Activated T-cell treated with anti-CD3 and anti-CD28 coated beads, Interleukin-2, amount 50 U/mL, for 24 hours (primary cell): ENCODE measurements around the gene DCP1B.

Source experiments
- DNase-seq: peaks from one replicate; pipeline ENCODE4 v3.0.0-alpha.2; 2020
- H3K27ac Mint-ChIP-seq: 2 replicates; pipeline ENCODE4 v1.8.0; 2020; ENCODE audit warnings: mild to moderate bottlenecking, mixed read lengths
- H3K27me3 Mint-ChIP-seq: 2 replicates; pipeline ENCODE4 v1.8.0; 2020; ENCODE audit warnings: mixed read lengths
- H3K36me3 Mint-ChIP-seq: 2 replicates; pipeline ENCODE4 v1.8.0; 2020; ENCODE audit warnings: low read depth, mixed read lengths
- H3K4me1 Mint-ChIP-seq: 2 replicates; pipeline ENCODE4 v1.8.0; 2020; ENCODE audit warnings: low read depth, mixed read lengths
- H3K4me3 Mint-ChIP-seq: 2 replicates; pipeline ENCODE4 v1.8.0; 2020; ENCODE audit warnings: mild to moderate bottlenecking, moderate library complexity, mixed read lengths
- H3K9me3 Mint-ChIP-seq: 2 replicates; pipeline ENCODE4 v1.8.0; 2020; ENCODE audit warnings: mixed read lengths

Gene DCP1B

DNA sequence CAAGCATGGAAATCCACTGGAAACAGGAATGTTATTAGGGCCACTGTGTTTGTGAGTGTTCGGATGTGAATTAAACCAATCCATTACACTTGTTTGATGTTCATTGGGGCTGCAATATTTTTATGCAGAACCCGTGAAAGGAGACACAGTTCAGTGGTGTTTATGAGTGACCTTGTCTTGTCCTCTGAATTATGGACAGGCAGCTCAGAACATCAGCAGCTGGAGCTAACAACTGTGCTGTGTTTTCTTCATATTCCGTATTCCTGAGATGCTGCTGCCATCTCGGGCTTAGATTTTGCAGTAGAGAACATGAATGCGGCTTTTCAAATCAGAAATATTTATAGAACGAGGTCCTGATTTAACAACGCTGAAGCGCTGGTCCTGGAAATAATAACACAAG lies 28.2 kb upstream of the DCP1B start:
- Mint-ChIP-seq H3K4me3 (no peak overlapping the region), H3K4me1 (peaks cover 15% of the 10 kb centered on the region)

DNA sequence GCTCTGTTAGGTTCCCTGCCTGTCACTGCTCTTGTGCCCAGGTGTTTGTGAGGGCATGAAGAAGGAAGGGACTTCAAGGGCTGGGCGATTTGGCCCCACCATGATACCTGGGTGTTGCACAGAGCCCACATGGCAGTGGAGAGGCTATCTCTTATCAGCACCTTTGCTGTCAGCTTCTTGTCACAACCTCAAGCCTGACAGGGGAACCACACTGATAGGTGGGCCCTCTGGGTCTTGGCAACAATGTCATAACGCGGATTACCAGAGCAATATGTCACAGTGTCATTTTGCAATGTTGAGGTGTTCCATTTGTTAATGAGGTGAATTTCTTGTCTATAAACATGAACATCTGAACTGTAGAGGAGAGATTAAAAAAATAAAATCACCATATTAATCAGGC lies 25.6 kb upstream of the DCP1B start:
- H3K27ac Mint-ChIP-seq: no peak overlapping the region
- H3K4me3 Mint-ChIP-seq: no peak overlapping the region
- no peaks in the 10 kb centered on the region for H3K9me3 Mint-ChIP-seq
- H3K36me3 Mint-ChIP-seq: no peaks in the 10 kb centered on the region
- peaks cover 31% of the 10 kb centered on the region for H3K27me3 Mint-ChIP-seq
- DNase-seq: no peak
- H3K4me1 Mint-ChIP-seq: peaks cover 5% of the 10 kb centered on the region

More for the DNA sequence above, 28.2 kb upstream of the DCP1B start:
- Mint-ChIP-seq H3K27ac (no peak overlapping the region), H3K36me3 (no peaks in the 10 kb centered on the region), H3K27me3 (peaks cover 51% of the 10 kb centered on the region), H3K9me3 (no peaks in the 10 kb centered on the region)
- DNase-seq: no peak

DNA sequence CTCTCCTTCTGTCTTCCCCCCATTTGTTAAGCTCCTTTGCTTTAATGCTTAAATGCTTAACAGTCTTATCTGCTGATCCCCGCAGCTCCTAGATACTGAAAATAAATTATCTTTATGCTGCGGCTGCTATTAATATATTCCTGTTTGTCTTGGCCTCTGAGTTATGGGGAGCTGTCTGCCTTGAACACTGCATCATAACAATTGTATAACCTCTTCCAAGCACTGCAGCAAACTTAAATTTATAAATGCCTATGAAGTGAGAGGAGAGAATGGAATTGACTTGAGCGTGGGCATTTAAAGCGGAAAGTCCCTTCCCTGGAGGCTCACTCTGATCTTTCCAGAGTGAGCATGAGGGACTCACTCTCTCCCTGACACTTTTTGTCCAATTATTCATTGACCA lies 23.1 kb upstream of the DCP1B start:
- H3K36me3 Mint-ChIP-seq: no peaks in the 10 kb centered on the region
- H3K27ac Mint-ChIP-seq: no peak overlapping the region
- no peak overlapping the region for H3K4me3 Mint-ChIP-seq
- H3K9me3 Mint-ChIP-seq: no peaks in the 10 kb centered on the region
- no peak for DNase-seq
- H3K27me3 Mint-ChIP-seq: peaks cover 19% of the 10 kb centered on the region
- no peaks in the 10 kb centered on the region for H3K4me1 Mint-ChIP-seq

DNA sequence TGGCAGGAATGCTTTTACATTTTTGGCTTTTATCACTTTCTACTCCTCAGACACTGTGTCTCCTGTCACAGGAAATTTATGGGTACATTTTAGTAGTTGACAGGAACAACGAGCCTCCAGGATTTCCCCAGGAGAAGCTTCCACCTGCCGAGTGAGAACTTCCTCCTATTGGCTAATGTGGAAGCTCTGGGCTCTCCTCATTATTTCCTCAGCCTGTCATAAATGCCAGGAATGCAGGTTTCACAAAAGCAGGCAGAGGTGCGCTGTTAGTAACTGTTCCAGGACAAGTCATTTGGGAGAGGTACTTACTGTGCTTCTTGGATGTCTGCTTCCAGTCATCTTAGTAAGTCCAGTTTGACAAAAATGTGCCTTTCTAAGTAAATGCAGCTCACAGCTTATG lies 19.1 kb upstream of the DCP1B start:
- DNase-seq: no peak
- Mint-ChIP-seq H3K9me3 (no peaks in the 10 kb centered on the region), H3K4me3 (no peak overlapping the region), H3K36me3 (no peaks in the 10 kb centered on the region), H3K27ac (no peak overlapping the region), H3K27me3 (peaks cover 17% of the 10 kb centered on the region), H3K4me1 (no peaks in the 10 kb centered on the region)

DNA sequence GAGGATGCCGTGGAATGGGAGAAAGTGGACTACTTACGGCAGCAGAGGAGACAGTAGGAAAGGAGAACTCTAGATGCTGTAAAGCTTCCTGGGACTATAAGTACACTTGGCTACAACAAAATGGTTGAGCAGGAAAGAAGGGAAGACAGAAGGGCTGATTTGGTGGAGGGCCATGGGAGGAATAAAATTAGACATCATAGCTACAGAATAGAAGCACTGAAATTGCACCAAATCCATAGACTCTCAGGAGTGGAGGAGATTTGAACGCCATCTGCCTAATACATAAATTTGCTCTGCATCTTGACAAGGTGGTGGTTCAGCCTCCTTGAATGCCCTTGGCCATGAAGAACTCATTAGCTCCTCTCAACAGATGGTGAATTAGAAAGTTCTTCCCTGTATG lies 16.3 kb upstream of the DCP1B start:
- H3K27me3 Mint-ChIP-seq: peaks cover 23% of the 10 kb centered on the region
- no peak overlapping the region for H3K4me3 Mint-ChIP-seq
- H3K4me1 Mint-ChIP-seq: peaks cover 9% of the 10 kb centered on the region
- DNase-seq: no peak
- no peak overlapping the region for H3K27ac Mint-ChIP-seq
- H3K36me3 Mint-ChIP-seq: no peaks in the 10 kb centered on the region
- no peaks in the 10 kb centered on the region for H3K9me3 Mint-ChIP-seq

DNA sequence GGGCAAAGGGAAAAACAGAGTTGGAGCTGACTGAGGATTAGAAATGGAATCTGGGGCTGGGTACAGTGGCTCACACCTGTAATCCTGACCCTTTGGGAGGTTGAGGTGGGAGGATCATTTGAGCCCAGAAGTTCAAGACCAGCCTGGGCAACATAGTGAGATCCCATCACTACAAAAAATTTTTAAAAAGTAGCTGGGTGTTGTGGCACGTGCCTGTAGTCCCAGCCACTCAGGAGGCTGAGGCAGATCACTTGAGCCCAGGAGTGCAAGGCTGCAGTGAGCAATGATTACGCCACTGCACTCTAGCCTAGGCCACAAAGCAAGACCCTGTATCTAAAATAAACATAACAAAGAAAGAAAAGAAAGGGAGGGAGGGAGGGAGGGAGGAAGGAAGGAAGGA lies 14.9 kb upstream of the DCP1B start:
- H3K27me3 Mint-ChIP-seq: peaks cover 20% of the 10 kb centered on the region
- no peaks in the 10 kb centered on the region for H3K9me3 Mint-ChIP-seq
- no peak overlapping the region for H3K27ac Mint-ChIP-seq
- peaks cover 9% of the 10 kb centered on the region for H3K4me1 Mint-ChIP-seq
- no peaks in the 10 kb centered on the region for H3K36me3 Mint-ChIP-seq
- no peak overlapping the region for H3K4me3 Mint-ChIP-seq
- DNase-seq: no peak

DNA sequence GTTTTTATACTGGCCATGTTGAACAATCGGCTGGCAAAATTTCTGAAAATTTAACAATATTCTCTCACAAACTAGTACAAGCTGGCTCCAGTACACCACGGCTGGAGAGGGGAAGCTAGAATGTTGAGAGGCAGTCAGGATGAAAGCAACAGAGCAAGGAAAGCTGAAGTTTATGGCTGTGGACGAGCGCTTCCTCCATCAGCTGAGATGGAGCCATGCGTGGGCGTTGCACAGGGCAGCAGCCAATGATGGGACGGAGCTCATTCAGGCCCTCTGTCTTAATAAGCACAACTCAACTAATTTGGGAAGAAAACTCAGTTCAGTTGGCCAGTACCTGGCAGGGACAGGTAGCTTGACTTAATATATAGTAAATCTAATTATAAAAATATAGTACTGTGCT lies 14.1 kb upstream of the DCP1B start:
- no peak for DNase-seq
- Mint-ChIP-seq H3K4me1 (peaks cover 9% of the 10 kb centered on the region), H3K9me3 (no peaks in the 10 kb centered on the region), H3K36me3 (no peaks in the 10 kb centered on the region), H3K4me3 (no peak overlapping the region), H3K27me3 (peaks cover 20% of the 10 kb centered on the region), H3K27ac (no peak overlapping the region)

DNA sequence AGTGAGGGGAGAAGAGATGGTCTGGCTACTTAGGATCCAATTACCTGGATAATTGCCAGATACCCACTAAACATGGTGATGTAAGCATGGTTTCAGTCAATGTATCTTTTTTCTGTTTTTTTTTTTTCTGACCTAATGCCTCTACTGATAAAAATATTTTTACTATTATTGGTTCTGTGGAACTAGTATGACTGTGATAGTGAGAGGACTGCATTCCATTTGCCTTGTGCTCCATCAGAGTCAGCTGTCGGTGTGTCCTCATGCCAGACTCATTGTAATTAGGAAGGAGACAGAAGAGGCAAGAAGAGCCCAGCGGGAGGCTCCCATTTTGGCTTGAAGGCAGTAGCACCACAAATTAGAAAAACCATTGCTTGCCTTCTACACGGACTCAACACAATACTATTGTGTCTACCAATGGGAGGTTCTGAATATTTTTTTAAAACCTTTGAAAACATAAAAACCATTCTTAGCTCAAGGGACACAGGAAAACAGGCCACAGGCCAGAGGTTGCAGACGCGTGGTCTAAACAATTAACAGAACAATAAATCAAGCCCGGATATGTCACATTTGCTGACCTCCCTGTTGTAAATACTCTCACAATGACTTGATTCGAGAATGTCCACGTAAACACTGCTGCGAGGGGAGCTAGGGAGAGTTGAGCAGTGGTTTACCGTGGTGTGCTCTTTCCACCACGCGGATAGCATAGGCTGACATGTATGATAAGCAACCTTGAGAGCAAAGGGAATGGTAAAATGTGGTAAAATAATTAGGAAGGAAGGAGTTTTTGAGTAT lies 13.5 kb upstream of the DCP1B start:
- H3K27ac Mint-ChIP-seq: no peak overlapping the region

DNA sequence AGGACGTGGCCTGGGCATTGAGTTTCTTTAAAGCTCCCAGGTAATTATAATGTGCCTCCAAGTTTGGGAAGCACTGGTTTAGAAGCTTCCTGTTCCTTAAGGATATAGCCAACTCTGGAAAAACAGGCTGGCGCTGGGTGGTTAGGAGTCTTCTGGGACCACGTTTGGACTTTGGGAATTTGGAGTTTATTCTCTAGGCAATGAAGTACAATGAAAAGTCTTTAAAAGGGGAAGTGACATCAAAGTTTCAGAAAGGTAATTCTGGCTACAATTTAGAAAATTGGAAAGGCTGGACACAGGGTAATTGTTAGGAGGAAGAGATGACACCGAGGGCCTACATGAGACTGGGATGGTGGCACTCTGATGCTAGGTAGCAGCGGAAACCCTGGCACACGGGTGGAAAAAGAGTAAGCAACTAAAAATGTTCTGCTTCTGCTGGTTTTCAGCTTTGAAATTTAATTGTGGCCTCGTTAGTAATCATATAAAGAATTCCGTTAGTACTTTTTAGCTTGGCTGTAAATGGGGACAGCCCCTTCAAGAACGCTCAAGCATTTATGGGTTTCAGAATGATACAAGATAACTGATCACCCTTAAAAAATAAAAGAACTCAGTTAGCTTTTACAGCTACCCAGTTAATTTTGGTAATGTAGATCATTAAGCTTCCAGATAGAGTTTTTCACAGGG lies 12.7 kb upstream of the DCP1B start:
- Mint-ChIP-seq H3K36me3 (no peaks in the 10 kb centered on the region), H3K9me3 (no peaks in the 10 kb centered on the region), H3K4me1 (peaks cover 9% of the 10 kb centered on the region), H3K27ac (peak overlapping the region; percentile 13), H3K4me3 (no peak overlapping the region), H3K27me3 (peaks cover 20% of the 10 kb centered on the region)
- DNase-seq: no peak

More for the DNA sequence above, 13.5 kb upstream of the DCP1B start:
- no peak for DNase-seq
- no peaks in the 10 kb centered on the region for H3K9me3 Mint-ChIP-seq
- no peaks in the 10 kb centered on the region for H3K36me3 Mint-ChIP-seq
- H3K27me3 Mint-ChIP-seq: peaks cover 20% of the 10 kb centered on the region
- peaks cover 9% of the 10 kb centered on the region for H3K4me1 Mint-ChIP-seq
- no peak overlapping the region for H3K4me3 Mint-ChIP-seq

DNA sequence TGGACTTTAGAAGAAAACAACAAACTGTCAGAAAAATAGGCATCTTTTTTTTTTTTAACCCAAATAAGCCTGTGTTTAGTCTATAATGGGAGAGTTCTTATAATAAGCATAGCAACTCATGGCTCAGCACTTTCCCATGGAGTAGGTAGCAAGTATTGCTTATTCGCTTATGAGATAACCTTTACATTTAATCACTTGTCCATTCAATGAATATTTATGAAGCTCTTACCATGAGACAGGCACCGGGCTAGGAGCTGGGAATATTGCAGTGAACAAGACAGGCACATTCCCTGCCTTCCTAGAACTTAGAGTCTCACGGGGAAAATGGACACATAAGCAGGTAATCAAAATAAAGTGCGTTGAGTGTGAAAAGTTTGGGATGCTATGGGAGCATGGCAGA lies 10.0 kb upstream of the DCP1B start:
- no peak overlapping the region for H3K4me3 Mint-ChIP-seq
- no peaks in the 10 kb centered on the region for H3K9me3 Mint-ChIP-seq
- H3K27ac Mint-ChIP-seq: no peak overlapping the region
- H3K27me3 Mint-ChIP-seq: peaks cover 13% of the 10 kb centered on the region
- DNase-seq: no peak
- no peaks in the 10 kb centered on the region for H3K36me3 Mint-ChIP-seq
- H3K4me1 Mint-ChIP-seq: peaks cover 9% of the 10 kb centered on the region

DNA sequence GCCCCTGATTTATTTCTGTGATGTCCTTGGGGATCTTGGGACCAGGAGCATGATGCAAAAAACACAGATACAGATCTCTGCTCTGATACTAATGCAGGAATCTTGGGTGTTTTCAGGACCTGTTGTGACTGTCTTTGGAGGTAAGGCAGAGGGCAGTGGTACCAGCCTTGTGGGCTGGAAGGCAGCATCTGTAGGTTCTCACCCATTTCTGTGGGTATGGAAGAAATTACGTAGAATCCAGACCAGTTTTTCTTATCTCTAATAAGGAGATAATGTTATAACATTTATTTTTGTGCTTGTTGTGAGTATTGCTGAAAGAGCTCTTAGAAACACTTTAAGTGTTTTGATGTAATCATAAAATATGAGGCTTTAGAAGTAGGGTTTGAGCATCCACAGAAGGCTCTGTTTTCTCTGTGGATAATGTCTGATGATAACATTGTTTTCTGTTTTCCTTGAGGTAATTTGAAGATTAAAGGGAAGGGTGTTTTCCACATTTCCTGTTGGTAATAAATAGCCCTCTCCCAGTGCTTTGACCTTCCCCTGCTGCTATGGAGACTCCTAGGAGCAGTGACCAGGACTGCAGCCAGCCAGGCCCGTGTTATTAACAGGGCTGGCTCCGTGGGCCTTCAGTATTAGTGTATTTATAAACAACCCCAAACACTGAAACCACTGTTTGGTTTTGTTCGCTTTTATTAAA lies 9.4 kb upstream of the DCP1B start:
- H3K4me1 Mint-ChIP-seq: peaks cover 9% of the 10 kb centered on the region
- peaks cover 8% of the 10 kb centered on the region for H3K27me3 Mint-ChIP-seq
- H3K9me3 Mint-ChIP-seq: no peaks in the 10 kb centered on the region
- no peak for DNase-seq
- no peak overlapping the region for H3K4me3 Mint-ChIP-seq
- no peak overlapping the region for H3K27ac Mint-ChIP-seq
- H3K36me3 Mint-ChIP-seq: no peaks in the 10 kb centered on the region

DNA sequence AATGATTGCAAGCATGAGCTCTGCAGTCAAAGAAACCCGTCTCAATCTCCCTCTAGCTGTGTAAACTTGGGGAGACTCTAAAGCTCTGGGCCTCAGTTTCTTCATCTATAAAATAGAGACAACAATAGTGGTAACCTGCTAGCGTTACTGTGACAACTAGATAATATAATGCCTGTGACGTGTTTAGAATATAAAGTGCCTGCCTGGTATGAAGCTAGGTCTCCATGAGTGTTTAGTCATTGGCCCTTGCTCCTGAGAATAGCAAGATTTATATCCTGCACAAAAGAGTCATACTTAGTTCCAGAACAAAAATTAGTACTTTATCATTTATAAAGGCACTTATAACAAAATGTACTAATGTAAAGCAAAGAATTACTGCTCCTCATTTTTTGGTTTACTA lies 8.8 kb upstream of the DCP1B start:
- peaks cover 9% of the 10 kb centered on the region for H3K4me1 Mint-ChIP-seq
- H3K4me3 Mint-ChIP-seq: no peak overlapping the region
- peaks cover 4% of the 10 kb centered on the region for H3K27me3 Mint-ChIP-seq
- H3K9me3 Mint-ChIP-seq: no peaks in the 10 kb centered on the region
- no peak overlapping the region for H3K27ac Mint-ChIP-seq
- no peaks in the 10 kb centered on the region for H3K36me3 Mint-ChIP-seq
- DNase-seq: no peak

DNA sequence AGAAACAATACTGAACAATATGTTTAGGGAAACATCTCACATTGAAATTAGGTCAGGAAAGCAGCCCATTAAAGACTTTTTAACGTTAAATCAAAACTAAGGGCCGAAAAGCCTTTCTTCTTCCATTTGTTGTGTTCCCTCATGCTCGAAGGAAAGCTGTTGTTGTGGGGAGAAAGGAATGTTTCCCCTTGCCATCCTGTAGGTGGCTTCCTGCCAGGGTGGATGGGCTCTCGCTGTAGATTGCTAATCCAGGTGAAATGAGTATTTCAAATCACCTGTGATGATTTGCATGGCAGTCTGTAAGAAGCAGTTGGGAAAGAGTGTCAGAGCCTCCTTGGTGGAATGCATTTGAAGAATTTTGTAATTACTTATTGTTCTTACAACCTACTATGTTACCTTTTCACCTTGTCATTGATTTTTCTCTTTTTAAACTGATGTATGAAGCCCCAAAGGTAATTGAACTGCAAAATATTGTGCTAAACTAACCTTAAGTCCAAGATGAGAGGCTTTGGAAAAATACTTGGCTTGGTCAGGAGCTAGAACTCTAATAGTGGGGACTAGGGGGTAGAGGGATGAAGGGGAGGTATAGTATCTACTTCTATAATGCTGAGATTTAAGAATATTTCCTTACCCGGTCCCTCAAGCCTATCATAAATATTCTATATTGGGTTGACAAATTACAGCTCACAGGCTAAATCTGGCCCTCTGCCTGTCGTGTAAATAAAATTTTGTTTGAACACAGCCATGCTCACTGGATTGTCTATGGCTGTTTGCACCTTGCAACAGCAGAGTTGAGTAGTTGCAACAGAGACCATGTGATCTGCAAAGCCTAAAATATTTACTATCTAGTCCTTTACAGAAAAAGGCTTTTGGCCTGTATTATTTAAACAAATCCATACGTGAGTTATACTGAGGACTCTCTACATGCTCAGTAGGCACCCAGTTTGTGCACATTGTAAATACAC lies 7.7 kb upstream of the DCP1B start:
- Mint-ChIP-seq H3K27ac (no peak overlapping the region), H3K9me3 (no peaks in the 10 kb centered on the region), H3K4me3 (no peak overlapping the region), H3K4me1 (peaks cover 3% of the 10 kb centered on the region), H3K36me3 (no peaks in the 10 kb centered on the region), H3K27me3 (no peaks in the 10 kb centered on the region)
- no peak for DNase-seq

DNA sequence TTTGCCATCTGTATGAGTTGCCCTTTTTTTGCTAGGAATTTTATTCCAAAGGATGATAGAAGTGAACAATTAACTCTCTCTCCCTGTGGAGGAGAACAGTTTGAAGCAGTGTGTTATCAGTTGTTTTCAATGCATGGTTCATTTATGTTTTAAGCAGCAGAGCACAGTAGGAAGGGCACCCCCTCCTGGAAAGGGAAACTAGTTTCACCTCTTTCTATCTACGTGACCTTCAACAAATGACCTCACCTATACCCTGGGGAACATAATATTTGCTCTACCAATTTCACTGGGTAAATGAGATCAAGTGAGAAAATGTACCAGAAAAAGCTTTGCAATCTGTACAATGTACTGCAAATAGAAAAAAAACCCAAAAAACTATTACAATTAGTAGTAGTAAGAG lies 5.4 kb upstream of the DCP1B start:
- Mint-ChIP-seq H3K9me3 (no peaks in the 10 kb centered on the region), H3K36me3 (no peaks in the 10 kb centered on the region), H3K4me3 (no peak overlapping the region), H3K27ac (no peak overlapping the region), H3K4me1 (peaks cover 9% of the 10 kb centered on the region), H3K27me3 (no peaks in the 10 kb centered on the region)
- no peak for DNase-seq
